ENCODE results near the gene PLXNA4.

- TF ChIP-seq, protein P1, sequence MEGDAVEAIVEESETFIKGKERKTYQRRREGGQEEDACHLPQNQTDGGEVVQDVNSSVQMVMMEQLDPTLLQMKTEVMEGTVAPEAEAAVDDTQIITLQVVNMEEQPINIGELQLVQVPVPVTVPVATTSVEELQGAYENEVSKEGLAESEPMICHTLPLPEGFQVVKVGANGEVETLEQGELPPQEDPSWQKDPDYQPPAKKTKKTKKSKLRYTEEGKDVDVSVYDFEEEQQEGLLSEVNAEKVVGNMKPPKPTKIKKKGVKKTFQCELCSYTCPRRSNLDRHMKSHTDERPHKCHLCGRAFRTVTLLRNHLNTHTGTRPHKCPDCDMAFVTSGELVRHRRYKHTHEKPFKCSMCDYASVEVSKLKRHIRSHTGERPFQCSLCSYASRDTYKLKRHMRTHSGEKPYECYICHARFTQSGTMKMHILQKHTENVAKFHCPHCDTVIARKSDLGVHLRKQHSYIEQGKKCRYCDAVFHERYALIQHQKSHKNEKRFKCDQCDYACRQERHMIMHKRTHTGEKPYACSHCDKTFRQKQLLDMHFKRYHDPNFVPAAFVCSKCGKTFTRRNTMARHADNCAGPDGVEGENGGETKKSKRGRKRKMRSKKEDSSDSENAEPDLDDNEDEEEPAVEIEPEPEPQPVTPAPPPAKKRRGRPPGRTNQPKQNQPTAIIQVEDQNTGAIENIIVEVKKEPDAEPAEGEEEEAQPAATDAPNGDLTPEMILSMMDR (IDR thresholded peaks at IDR 0.05), result no peak
- TF ChIP-seq POLR2AphosphoS5 (IDR thresholded peaks at IDR 0.05; ENCODE audit: low read depth, low read length), result no peak
Observed at GRCh38 chr7:132311733-132312132, 264.5 kb downstream of the PLXNA4 start.

Measured in Panc1 (cell line).